OCI-LY7 (cell line): ENCODE results near the gene KIF13A. TPM values are rescaled to one million over a fixed set of nuclear protein-coding genes. Genes with fewer than 3 reads are reported as not detected.
"Not testable (repeated sequence)": the region's sequence is repeated elsewhere in the genome, so short reads cannot be mapped to it uniquely, and the experiment has no call there.

Source experiments
- BruUV-seq: library from RNA; stranded (reverse); fragments of 400-500 nt; replicated peaks from 2 replicates; lab custom pipeline; 2021; lab: Mats Ljungman, UMichigan
- CTCF ChIA-PET: fragments of 300-600 bp; sonication (Branson Sonifier 250); formaldehyde crosslinking; loops from one replicate; lab custom pipeline; 2022; ENCODE audit warnings: antibody characterized with exemption; ENCODE audit not compliant: unreplicated experiment; lab: Charles Lee
- POLR2A ChIA-PET: fragments of 300-600 bp; sonication (Branson Sonifier 250); formaldehyde crosslinking; loops from one replicate; lab custom pipeline; 2022; ENCODE audit warnings: antibody characterized with exemption; lab: Charles Lee
- DNase-seq: peaks from one replicate; pipeline ENCODE4 v3.0.0-alpha.2; 2015; ENCODE audit warnings: low spot score
- H2AFZ ChIP-seq: fragments of 200-600 bp; sonication (generic), shearing (Covaris generic); 2 replicates; pipeline ENCODE4 v1.6.1; 2014; ENCODE audit warnings: mild to moderate bottlenecking, antibody characterized with exemption, low read length, moderate library complexity
- H3K27ac ChIP-seq: fragments of 200-600 bp; sonication (generic); 2 replicates; pipeline ENCODE4 v1.5.1; 2014; ENCODE audit warnings: mixed run types, low read depth, mild to moderate bottlenecking, moderate library complexity, low read length, inconsistent platforms; ENCODE audit not compliant: poor library complexity, severe bottlenecking
- H3K36me3 ChIP-seq: fragments of 200-600 bp; sonication (generic); 2 replicates; pipeline ENCODE4 v1.6.1; 2014; ENCODE audit warnings: mild to moderate bottlenecking, antibody characterized with exemption, low read length, moderate library complexity, mixed read lengths; ENCODE audit not compliant: insufficient read depth
- H3K4me1 ChIP-seq: fragments of 200-600 bp; sonication (generic); 2 replicates; pipeline ENCODE4 v1.5.1; 2014; ENCODE audit warnings: mild to moderate bottlenecking, low read length; ENCODE audit not compliant: insufficient read depth, poor library complexity, severe bottlenecking
- H3K4me2 ChIP-seq: fragments of 200-600 bp; sonication (generic); 2 replicates; pipeline ENCODE4 v1.6.1; 2014; ENCODE audit warnings: mild to moderate bottlenecking, low read length
- H3K4me3 ChIP-seq: fragments of 200-600 bp; sonication (generic); 2 replicates; pipeline ENCODE4 v1.5.1; 2014; ENCODE audit warnings: mild to moderate bottlenecking, low read depth, low read length; ENCODE audit not compliant: poor library complexity, severe bottlenecking
- H3K79me2 ChIP-seq: fragments of 200-600 bp; sonication (generic); 2 replicates; pipeline ENCODE4 v1.6.1; 2016; ENCODE audit warnings: low read depth, mild to moderate bottlenecking, low read length, moderate library complexity, mixed read lengths; ENCODE audit not compliant: insufficient read depth
- H3K9me2 ChIP-seq: fragments of 200-600 bp; sonication (generic); 2 replicates; pipeline ENCODE4 v1.6.1; 2016; ENCODE audit warnings: mild to moderate bottlenecking, low read length, mixed read lengths; ENCODE audit not compliant: insufficient read depth
- H3K9me3 ChIP-seq: fragments of 200-600 bp; sonication (generic); 2 replicates; pipeline ENCODE4 v1.6.1; 2014; ENCODE audit warnings: mild to moderate bottlenecking, mixed run types, low read length, mixed read lengths
- H4K20me1 ChIP-seq: fragments of 200-600 bp; sonication (generic); 2 replicates; pipeline ENCODE4 v1.6.1; 2014; ENCODE audit warnings: mild to moderate bottlenecking, antibody characterized with exemption, low read length, moderate library complexity, mixed read lengths; ENCODE audit not compliant: insufficient read depth
- CTCF ChIP-seq: fragments of 200-600 bp; sonication (generic); conservative IDR thresholded peaks from 2 replicates; pipeline ENCODE4 v1.5.1; 2014; ENCODE audit warnings: mild to moderate bottlenecking, antibody characterized with exemption, low read length, moderate library complexity, mixed read lengths
- EZH2phosphoT487 ChIP-seq: fragments of 200-600 bp; sonication (generic); IDR thresholded peaks from 2 replicates; pipeline ENCODE4 v1.6.1; 2018; ENCODE audit warnings: low read depth, borderline replicate concordance, mild to moderate bottlenecking, mixed run types, antibody characterized with exemption, low read length, moderate library complexity, mixed read lengths
- intact Hi-C: fragments of 100-400 bp; cut with micrococcal nuclease; formaldehyde crosslinking; loops from one replicate; pipeline ENCODE4 v1.10.0; 2022; ENCODE audit not compliant: unreplicated experiment
- total RNA-seq, 2 experiments: library from RNA; depleted of rRNA in 1 of 2; stranded (reverse); fragments of >200 nt in 1 of 2; shearing (Covaris generic) in 1 of 2; gene quantifications; 2 replicates each; pipeline ENCODE4 v1.2.3, GENCODE V29; 2014 to 2022

KIF13A gene
- total RNA-seq, 2 experiments from 2014 or later: 1.5 TPM; not detected in 1

- no peak overlapping the region for H3K27ac ChIP-seq
- CTCF ChIA-PET: no interaction called here
- no peaks in the 10 kb centered on the region for H3K79me2 ChIP-seq
- TF ChIP-seq EZH2phosphoT487 (no peak), CTCF (no peak)
- POLR2A ChIA-PET: interaction anchor here (0.9 kb wide), 1 partner anchor 328 kb away, joined by 4 read pairs; no protein-coding TSS in a partner anchor
- no peaks in the 10 kb centered on the region for H3K36me3 ChIP-seq
- no peaks in the 10 kb centered on the region for H3K4me1 ChIP-seq
- H3K9me2 ChIP-seq: no peaks in the 10 kb centered on the region
- no peak overlapping the region for H2AFZ ChIP-seq
- H3K9me3 ChIP-seq: no peaks in the 10 kb centered on the region
- no peaks in the 10 kb centered on the region for H4K20me1 ChIP-seq
- H3K4me3 ChIP-seq: no peak overlapping the region
- intact Hi-C loops: no loop called here
- H3K4me2 ChIP-seq: no peak overlapping the region
- BruUV-seq: no TSS peak
- no peak for DNase-seq
Measured at GRCh38 chr6:17812311-17812710, 175.1 kb downstream of the KIF13A start.

- H3K4me3 ChIP-seq: no peak overlapping the region
- no peaks in the 10 kb centered on the region for H4K20me1 ChIP-seq
- BruUV-seq: no TSS peak
- no peaks in the 10 kb centered on the region for H3K79me2 ChIP-seq
- H3K36me3 ChIP-seq: no peaks in the 10 kb centered on the region
- no peak for DNase-seq
- H3K9me2 ChIP-seq: no peaks in the 10 kb centered on the region
- H3K27ac ChIP-seq: no peak overlapping the region
- no peaks in the 10 kb centered on the region for H3K9me3 ChIP-seq
- no peak overlapping the region for H2AFZ ChIP-seq
- TF ChIP-seq EZH2phosphoT487: no peak
- ChIA-PET POLR2A (no interaction called here), CTCF (no interaction called here)
- intact Hi-C loops: no loop called here
- no peaks in the 10 kb centered on the region for H3K4me1 ChIP-seq
- H3K4me2 ChIP-seq: no peak overlapping the region
Measured at GRCh38 chr6:17808609-17809008, 178.8 kb downstream of the KIF13A start.

- H3K27ac ChIP-seq, BruUV-seq, H3K9me2 ChIP-seq, DNase-seq, H3K9me3 ChIP-seq, H3K4me1 ChIP-seq, H3K4me3 ChIP-seq, H4K20me1 ChIP-seq, H3K4me2 ChIP-seq, H3K36me3 ChIP-seq, intact Hi-C loops, H3K79me2 ChIP-seq, H2AFZ ChIP-seq, CTCF ChIA-PET: not testable (repeated sequence)
- POLR2A ChIA-PET: interaction anchor here (0.6 to 1.3 kb wide), 2 partner anchors 30 to 340 kb away, joined by 3 to 4 read pairs; no protein-coding TSS in a partner anchor
Measured at GRCh38 chr6:17807431-17807830, 180.0 kb downstream of the KIF13A start.

GRCh38 chr6:17803409-17803808 lies 184.0 kb downstream of the KIF13A start:
- BruUV-seq: no TSS peak
- Histone ChIP-seq H3K4me3 (no peak overlapping the region), H3K4me1 (no peaks in the 10 kb centered on the region), H4K20me1 (no peaks in the 10 kb centered on the region), H3K27ac (no peak overlapping the region), H3K4me2 (no peak overlapping the region), H3K9me3 (no peaks in the 10 kb centered on the region), H3K36me3 (no peaks in the 10 kb centered on the region), H3K79me2 (no peaks in the 10 kb centered on the region), H3K9me2 (no peaks in the 10 kb centered on the region), H2AFZ (no peak overlapping the region)
- ChIA-PET POLR2A (interaction anchor here (1.7 kb wide), 1 partner anchor 213 kb away, joined by 4 read pairs; no protein-coding TSS in a partner anchor), CTCF (no interaction called here)
- intact Hi-C loops: no loop called here
- no peak for DNase-seq
- no peak for TF ChIP-seq CTCF
- no peak for TF ChIP-seq EZH2phosphoT487
